Measurements from ENCODE around the gene SEMA4C.

DNA sequence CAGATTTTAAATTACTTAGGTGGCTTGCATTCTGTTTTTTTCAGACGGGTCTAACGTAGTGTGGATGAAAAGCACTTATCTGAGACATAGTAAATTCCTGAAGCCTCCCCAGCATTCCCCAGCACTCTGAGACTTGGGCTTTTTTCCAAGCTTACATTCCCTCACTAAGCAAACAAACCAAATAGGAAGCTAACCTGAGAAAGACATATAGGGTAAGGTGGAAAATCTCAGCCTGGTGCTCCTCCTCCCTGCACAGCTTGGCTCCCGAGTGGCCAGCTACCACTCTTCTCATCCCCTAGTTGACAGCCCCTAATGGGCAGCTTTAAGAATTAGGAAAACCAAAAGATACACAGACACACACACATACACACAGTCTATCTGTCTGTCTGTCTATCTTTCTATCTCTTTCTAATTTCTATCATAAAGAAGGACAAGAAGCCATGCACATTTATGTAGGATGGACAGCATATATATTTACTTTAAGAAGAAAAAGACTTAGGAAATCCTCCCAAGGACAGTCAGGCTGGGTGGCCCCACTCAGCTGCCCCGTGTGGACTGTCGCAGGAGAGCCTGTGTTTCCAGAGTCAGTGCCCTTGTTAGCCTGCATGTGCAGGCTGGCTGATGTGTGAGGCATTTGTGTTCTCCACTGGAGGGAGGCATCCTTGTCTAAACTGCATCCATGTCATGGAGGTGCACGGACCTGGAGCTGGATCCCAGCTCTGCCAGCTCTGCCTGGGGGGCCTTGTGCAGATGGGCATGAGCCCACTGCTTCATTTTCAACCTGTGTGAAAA, 45.6 kb downstream of the SEMA4C start:
- TF ChIP-seq, protein P1, sequence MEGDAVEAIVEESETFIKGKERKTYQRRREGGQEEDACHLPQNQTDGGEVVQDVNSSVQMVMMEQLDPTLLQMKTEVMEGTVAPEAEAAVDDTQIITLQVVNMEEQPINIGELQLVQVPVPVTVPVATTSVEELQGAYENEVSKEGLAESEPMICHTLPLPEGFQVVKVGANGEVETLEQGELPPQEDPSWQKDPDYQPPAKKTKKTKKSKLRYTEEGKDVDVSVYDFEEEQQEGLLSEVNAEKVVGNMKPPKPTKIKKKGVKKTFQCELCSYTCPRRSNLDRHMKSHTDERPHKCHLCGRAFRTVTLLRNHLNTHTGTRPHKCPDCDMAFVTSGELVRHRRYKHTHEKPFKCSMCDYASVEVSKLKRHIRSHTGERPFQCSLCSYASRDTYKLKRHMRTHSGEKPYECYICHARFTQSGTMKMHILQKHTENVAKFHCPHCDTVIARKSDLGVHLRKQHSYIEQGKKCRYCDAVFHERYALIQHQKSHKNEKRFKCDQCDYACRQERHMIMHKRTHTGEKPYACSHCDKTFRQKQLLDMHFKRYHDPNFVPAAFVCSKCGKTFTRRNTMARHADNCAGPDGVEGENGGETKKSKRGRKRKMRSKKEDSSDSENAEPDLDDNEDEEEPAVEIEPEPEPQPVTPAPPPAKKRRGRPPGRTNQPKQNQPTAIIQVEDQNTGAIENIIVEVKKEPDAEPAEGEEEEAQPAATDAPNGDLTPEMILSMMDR (IDR thresholded peaks at IDR 0.05) = no peak
- no peak for TF ChIP-seq ZFX (IDR thresholded peaks at IDR 0.05; ENCODE audit: borderline replicate concordance)
